NCI-H2029 treated with DMSO at 0.1 percent for 48 hours (cell line): ENCODE results near the gene DLGAP1.

ENCODE experiments used
- DNase-seq: peaks from one replicate; lab custom pipeline; 2025; lab: John Stamatoyannopoulos, UW

DLGAP1 gene

DNA sequence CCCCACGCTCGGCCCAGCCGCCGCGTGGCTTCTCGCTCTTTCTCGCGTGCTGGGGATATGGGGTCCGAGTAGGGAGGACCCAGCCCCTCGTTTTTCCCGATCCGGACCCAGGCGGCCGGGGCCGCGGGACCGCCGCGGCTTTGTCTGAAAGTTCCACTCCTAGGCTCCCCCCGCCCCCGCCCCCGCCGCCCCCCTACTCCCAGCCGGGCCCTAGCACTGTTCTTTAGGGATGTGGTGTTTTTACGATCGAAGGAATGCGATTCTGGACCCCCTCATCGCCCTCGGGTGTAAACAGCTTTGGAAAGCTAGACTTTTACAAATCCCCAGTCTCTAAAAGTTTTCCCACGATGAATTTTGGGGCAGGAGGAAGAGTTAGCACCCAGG, 1004.3 kb downstream of the DLGAP1 start:
- DNase-seq, result no peak

DNA sequence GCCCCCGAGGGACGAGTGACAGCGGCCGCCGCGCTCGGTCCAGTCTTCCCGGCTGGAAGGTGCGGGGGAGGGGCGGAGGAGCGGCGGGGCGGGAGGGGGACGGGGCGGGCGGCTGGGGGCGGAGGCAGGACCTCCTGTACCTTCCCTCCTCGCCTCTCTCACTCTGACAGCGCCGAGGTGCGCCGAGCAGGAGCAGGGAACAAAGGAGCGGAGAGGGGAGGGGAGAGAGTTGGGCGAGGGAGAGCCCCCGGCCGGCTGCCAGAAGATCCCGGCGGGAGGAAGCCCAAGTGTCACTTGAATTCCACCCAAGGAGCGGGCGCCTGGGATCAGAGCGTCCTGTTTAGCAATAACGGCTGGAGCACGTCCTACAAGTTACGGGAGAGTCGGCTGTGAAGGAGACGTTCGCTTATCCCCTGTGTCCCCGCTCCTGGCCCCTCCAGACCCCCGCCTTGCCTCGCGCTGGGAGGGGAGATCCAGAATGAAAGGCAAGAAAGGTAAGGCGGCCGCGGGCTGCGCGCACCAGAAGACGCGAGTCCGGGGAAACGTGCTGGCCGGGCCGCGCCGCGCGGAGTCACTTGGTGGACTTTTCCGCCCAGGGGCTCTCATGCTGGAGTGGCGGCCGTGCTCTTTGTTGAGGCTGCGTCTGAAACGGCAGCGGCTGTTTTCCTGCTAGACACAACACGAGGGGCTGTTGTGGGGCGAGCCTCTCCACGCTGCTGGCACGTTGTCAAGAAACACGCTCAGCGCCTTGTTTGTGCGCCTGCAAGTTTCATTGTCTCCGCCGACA, 1004.9 kb downstream of the DLGAP1 start, which contains the start of gene TGIF1:
Gene TGIF1, plus strand, starts transcription at position 161 of the 787 bp plus-strand sequence. Its CDS starts 318 bp downstream, at position 479.
- DNase-seq, result peak; percentile 48

DNA sequence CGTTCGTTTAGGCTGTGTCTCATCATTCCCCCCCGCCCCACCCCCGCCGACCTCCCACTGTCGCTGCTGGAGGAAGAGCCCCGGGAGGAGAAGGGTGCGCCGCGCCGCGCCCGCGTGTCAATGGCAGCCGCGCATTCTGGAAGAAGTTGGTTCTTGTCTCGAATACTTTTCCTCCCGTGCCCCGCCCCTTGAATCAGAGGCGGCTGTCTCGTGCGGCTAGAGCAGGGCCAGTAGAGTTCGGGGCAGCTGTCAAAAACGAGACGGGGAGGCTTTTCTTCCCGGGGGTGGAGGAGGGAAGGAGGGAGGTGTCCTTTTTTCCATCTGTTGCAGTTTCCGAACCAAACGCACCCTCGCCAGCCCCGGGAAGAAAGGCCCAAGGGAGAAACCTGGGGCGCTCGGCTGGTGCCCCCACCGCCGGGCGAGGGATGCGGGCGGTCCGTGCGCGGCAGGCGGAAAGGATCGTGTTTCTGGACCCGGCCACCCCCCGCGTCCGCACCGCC, 1005.5 kb downstream of the DLGAP1 start:
- DNase-seq, result peak; percentile 20

DNA sequence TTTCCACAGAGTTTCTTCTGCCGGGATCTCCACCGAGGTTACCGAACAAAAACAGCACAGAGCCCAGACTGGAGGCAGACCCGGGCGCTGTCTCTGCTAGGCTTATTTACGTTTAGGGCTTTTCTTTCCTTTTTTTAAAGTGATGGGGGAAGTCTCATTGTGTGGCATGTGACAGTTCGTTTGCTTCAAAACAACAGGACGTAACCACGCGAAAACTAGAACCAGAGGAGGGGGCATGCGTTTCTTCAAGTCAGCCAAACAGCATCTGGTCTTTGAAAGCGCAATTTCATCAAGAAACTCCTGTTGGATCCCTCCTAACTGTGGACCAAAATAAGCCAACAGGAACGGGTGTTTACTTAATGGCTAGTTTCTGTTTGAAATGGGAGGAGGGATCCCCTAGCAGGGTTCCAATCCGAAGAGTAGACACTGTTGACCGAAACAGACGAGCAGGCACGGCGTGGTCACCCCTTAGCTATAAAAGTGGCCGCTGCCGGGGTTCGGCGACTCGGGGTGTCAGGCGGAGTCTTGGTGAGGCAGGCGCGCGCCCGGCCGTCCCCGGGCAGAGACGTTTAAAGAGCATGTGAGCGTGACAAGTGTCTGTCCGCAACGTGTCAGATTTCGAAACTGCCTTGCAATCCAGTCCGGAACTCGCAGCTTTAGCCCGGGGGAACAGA, 1006.1 kb downstream of the DLGAP1 start:
- no peak for DNase-seq

DNA sequence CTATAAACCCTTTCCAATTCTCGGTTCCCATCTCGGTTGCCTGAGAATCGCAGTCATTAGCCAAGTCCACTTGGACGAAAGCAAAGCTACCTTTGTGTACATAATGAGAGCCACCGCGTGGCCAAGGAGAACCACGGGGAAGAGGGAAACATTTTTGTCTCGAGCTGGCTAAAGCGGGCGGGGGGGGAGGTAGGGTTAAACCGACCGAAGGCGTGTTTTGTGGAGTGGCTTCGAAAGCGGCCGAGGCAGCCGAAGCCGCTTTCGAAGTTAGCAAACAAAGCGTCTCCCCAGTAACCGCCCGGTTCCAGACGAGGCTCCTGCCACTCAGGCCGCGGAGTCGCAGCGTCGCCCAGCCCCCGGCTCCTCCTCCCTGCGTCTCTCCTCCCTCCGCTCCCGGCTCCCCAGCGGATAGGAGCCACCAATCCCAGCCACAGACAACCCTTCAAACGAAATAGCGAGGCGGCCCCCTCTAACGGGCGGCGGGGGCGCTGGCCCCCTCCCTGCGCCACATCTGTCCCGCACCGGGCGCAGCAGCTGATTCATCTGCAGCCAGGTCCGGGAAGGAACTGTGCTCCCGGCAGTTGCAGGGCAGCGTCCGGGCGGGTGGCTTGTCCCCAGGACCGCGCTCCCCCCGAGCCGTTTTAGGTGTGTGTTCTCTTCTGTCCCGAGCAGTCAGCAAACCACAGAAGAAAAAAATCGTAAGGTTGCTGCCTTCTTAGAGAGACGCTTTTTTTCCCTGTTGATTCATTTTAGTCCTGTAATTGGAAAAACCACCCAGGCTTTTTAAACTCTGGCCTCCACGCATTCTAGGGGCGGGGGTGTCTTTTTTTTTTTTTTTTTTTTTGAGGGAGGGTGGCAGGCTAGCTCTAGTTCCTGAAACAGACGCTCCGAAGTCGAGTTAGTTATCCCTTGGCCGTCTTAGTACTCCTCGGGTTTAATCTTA, 1006.9 kb downstream of the DLGAP1 start:
- DNase-seq, result peak; percentile 84

DNA sequence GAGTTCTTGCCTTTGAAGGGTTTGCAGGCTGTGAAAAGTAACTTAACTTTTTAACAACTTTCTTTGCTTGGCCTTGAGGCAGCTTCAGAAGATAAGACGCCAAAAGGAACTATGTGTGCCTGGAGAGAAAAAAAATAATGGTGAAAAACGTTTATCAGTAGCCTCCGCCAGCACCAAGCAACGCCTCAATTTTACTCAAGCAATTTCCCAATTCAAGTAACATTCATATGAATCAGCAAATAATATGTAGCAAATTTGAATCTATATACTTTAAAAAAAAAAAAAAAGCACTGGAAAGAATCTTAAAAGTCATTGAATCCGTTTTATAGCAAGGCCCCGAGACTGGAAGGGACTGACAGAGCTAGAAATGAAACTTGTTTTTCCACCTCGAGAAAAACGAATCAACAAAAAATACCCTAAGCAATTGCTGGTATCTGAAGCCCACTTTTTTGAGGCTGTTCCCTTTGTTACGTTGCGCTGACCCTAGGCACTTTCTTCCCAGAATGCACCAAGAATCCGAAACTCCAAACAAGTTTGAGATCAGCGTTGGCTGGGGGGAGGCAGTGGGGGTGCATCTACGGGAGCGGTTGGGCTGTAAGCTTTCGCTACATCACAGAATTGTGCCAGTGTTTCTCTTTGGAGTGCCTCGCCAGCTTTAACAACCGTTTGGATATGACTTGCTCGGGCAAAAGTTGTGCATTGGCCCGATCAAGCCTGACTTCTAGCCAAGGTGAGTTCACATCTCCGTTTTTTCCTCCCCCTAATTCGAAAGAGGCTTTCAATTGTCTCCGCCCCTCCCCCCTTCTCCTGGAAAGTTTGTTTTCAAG, 1007.8 kb downstream of the DLGAP1 start:
- no peak for DNase-seq
